B cell (primary cell): ENCODE data around the gene ZNF346. TPM values are rescaled to one million over a fixed set of nuclear protein-coding genes. Genes with fewer than 3 reads are reported as not detected.

Experiments
- ATAC-seq: fragments of 200-7000 bp; cut with Tn5 transposase; one replicate; pipeline ENCODE4 v1.10.0; 2021; ENCODE audit warnings: low read depth, mild to moderate bottlenecking, moderate number of reproducible peaks, moderate library complexity
- CTCF ChIA-PET: fragments of 350-600 bp; sonication (Branson Sonifier 250); formaldehyde crosslinking; loops from one replicate; lab custom pipeline; 2021; ENCODE audit warnings: antibody characterized with exemption, inconsistent platforms; lab: Charles Lee
- POLR2A ChIA-PET: fragments of 350-600 bp; sonication (Branson Sonifier 250); formaldehyde crosslinking; loops from one replicate; lab custom pipeline; 2021; ENCODE audit warnings: antibody characterized with exemption; lab: Charles Lee
- DNase-seq: peaks from one replicate; pipeline ENCODE4 v3.0.0; 2013
- H2AFZ ChIP-seq: 2 replicates; pipeline ENCODE4 v1.6.1; 2012; ENCODE audit warnings: mild to moderate bottlenecking, low read depth, low read length; ENCODE audit not compliant: insufficient read depth, poor library complexity, severe bottlenecking
- H3K27ac ChIP-seq, 2 donors: 1 replicate in 1 of 2; 2 replicates in 1 of 2; pipeline ENCODE4 v1.5.1; 2012 to 2013; ENCODE audit warnings: low read length in 2 of 2, mild to moderate bottlenecking in 2 of 2, moderate library complexity in 1 of 2
- H3K27me3 ChIP-seq, 4 experiments: fragments of 200-600 bp in 1 of 4; sonication (generic) in 1 of 4; replicated peaks in 1 of 4; 1 replicate in 2 of 4; 2 replicates in 2 of 4; pipeline versions ENCODE4 v1.6.1 to v1.7.0; 2013 to 2016; ENCODE audit warnings: low read length in 3 of 4, mild to moderate bottlenecking in 2 of 4, mixed read lengths in 1 of 4, moderate library complexity in 1 of 4; ENCODE audit not compliant: insufficient read depth in 4 of 4, control insufficient read depth in 3 of 4; ENCODE audit errors: control extremely low read depth in 1 of 4
- H3K36me3 ChIP-seq, 2 experiments: replicated peaks in 1 of 2; 1 replicate in 1 of 2; 2 replicates in 1 of 2; pipeline versions ENCODE4 v1.6.1 to v1.7.1; 2013; ENCODE audit warnings: low read length in 1 of 2; ENCODE audit not compliant: insufficient read depth in 2 of 2, control insufficient read depth in 1 of 2; ENCODE audit errors: control extremely low read depth in 1 of 2, extremely low read depth in 1 of 2
- H3K4me1 ChIP-seq, 2 donors: fragments of 200-600 bp in 1 of 2; sonication (generic) in 1 of 2; 1 replicate in 1 of 2; 2 replicates in 1 of 2; pipeline versions ENCODE4 v1.5.1 to v1.6.1; 2013 to 2017; ENCODE audit warnings: low read length in 2 of 2; ENCODE audit not compliant: control insufficient read depth in 2 of 2, insufficient read depth in 2 of 2
- H3K4me2 ChIP-seq: replicated peaks from 2 replicates; pipeline ENCODE3; 2012; ENCODE audit warnings: mild to moderate bottlenecking, low read depth, low read length; ENCODE audit not compliant: poor library complexity, severe bottlenecking
- H3K4me3 ChIP-seq, 5 experiments: fragments of 200-600 bp in 1 of 5; sonication (generic) in 1 of 5; 1 replicate in 3 of 5; 2 replicates in 2 of 5; pipeline versions ENCODE4 v1.5.1 to v1.7.0; 2011 to 2016; ENCODE audit warnings: low read length in 4 of 5, mild to moderate bottlenecking in 4 of 5, low read depth in 2 of 5, control low read depth in 1 of 5, moderate library complexity in 1 of 5; ENCODE audit not compliant: insufficient read depth in 1 of 5; ENCODE audit errors: control extremely low read depth in 1 of 5, extremely low read depth in 1 of 5
- H3K79me2 ChIP-seq: fragments of 200-600 bp; sonication (generic); one replicate; pipeline ENCODE4 v1.6.0; 2016; ENCODE audit warnings: low read length; ENCODE audit not compliant: control insufficient read depth, insufficient read depth
- H3K9ac ChIP-seq: fragments of 200-600 bp; sonication (generic); 2 replicates; pipeline ENCODE4 v1.6.1; 2017; ENCODE audit warnings: mild to moderate bottlenecking, low read length, moderate library complexity
- H3K9me3 ChIP-seq, 3 donors: one replicate each; pipeline versions ENCODE4 v1.6.1 to v1.7.1; 2013; ENCODE audit warnings: low read length in 2 of 3; ENCODE audit not compliant: control insufficient read depth in 2 of 3, insufficient read depth in 1 of 3; ENCODE audit errors: control extremely low read depth in 1 of 3
- H4K20me1 ChIP-seq: 2 replicates; pipeline ENCODE4 v1.6.0; 2012; ENCODE audit warnings: mild to moderate bottlenecking, low read length; ENCODE audit not compliant: insufficient read depth, control insufficient read depth, poor library complexity, severe bottlenecking
- H3K27ac Mint-ChIP-seq: one replicate; pipeline ENCODE4 v1.8.0; 2021; ENCODE audit warnings: mixed read lengths
- H3K27me3 Mint-ChIP-seq: one replicate; pipeline ENCODE4 v1.8.0; 2021; ENCODE audit warnings: mixed read lengths
- H3K4me1 Mint-ChIP-seq: one replicate; pipeline ENCODE4 v1.8.0; 2021; ENCODE audit warnings: mixed read lengths
- H3K4me3 Mint-ChIP-seq: one replicate; pipeline ENCODE4 v1.8.0; 2021; ENCODE audit warnings: mixed read lengths
- H3K9me3 Mint-ChIP-seq: one replicate; pipeline ENCODE4 v1.8.0; 2022; ENCODE audit warnings: mixed read lengths; ENCODE audit not compliant: insufficient read depth
- CTCF ChIP-seq: fragments of 200-600 bp; IDR thresholded peaks from one replicate; pipeline ENCODE4 v1.8.0; 2022; ENCODE audit warnings: antibody characterized with exemption, mild to moderate bottlenecking
- EZH2 ChIP-seq: IDR thresholded peaks from 2 replicates; pipeline ENCODE4 v1.6.1; 2012; ENCODE audit warnings: borderline replicate concordance, low read depth, mild to moderate bottlenecking, moderate library complexity, low read length; ENCODE audit not compliant: insufficient read depth, poor library complexity, severe bottlenecking
- WGBS: methylation state at CpG from one replicate; pipeline ENCODE4 v1.1.5; 2013; ENCODE audit warnings: missing lambda C conversion rate; ENCODE audit not compliant: insufficient coverage; 5-methylcytosine and 5-hydroxymethylcytosine counted together
- intact Hi-C: fragments of 100-400 bp; cut with micrococcal nuclease; formaldehyde crosslinking; loops from one replicate; pipeline ENCODE4 v1.10.0; 2022
- polyA plus RNA-seq: library from polyadenylated mRNA; depleted of rRNA; stranded (reverse); fragments of >200 nt; gene quantifications from 2 replicates; pipeline ENCODE4 v1.2.3, GENCODE V29; 2012
- total RNA-seq, 2 donors: library from RNA; stranded (reverse); fragments of 120-200 nt in 1 of 2; gene quantifications; 1 replicate in 1 of 2; 2 replicates in 1 of 2; pipeline versions ENCODE4 v1.2.3 to v1.2.4, GENCODE V29; 2013 to 2022

Gene ZNF346
- total and polyA plus RNA-seq, 2 donors (not counting 1 experiment from before 2014, with no cell fraction given): 20.2 to 38.4 TPM

- Mint-ChIP-seq H3K27me3 (no peaks in the 10 kb centered on the region), H3K9me3 (peaks cover 5% of the 10 kb centered on the region), H3K4me3 (no peak overlapping the region), H3K4me1 (peaks cover 9% of the 10 kb centered on the region), H3K27ac (no peak overlapping the region)
- intact Hi-C loops: no loop called here
- Histone ChIP-seq H3K4me2 (no peak overlapping the region), H3K79me2 (peaks cover 80% of the 10 kb centered on the region), H3K4me1 (peaks cover 2 to 4% of the 10 kb centered on the region in 2 donors), H3K9ac (no peak overlapping the region), H3K9me3 (peaks cover 0 to 3% (median 1%) of the 10 kb centered on the region in 3 donors), H3K27ac (no peak overlapping the region), H3K36me3 (peaks cover 3 to 19% of the 10 kb centered on the region in 2 experiments), H4K20me1 (peaks cover 19% of the 10 kb centered on the region), H3K27me3 (no peaks in the 10 kb centered on the region), H3K4me3 (no peak overlapping the region), H2AFZ (no peak overlapping the region)
- no peak for TF ChIP-seq EZH2
- DNase-seq (no peak), ATAC-seq (no peak)
- CTCF ChIA-PET: no interaction called here
- POLR2A ChIA-PET: no interaction called here
- 44% methylated on average over 1 of the region's 1 CpG for WGBS
Observed at GRCh38 chr5:177035976-177036375, 13.5 kb downstream of the ZNF346 start.

GRCh38 chr5:177036443-177036842, 13.9 kb downstream of the ZNF346 start:
- H3K4me3 ChIP-seq: no peak overlapping the region
- H3K36me3 ChIP-seq: peaks cover 2 to 23% of the 10 kb centered on the region in 2 experiments
- peaks cover 2% of the 10 kb centered on the region for H3K9me3 Mint-ChIP-seq
- TF ChIP-seq CTCF (no peak), EZH2 (no peak)
- no peak overlapping the region for H3K4me3 Mint-ChIP-seq
- no peak overlapping the region for H3K9ac ChIP-seq
- intact Hi-C loops: no loop called here
- POLR2A ChIA-PET: no interaction called here
- ATAC-seq: no peak
- H4K20me1 ChIP-seq: peaks cover 19% of the 10 kb centered on the region
- WGBS: 81% methylated on average over 3 of the region's 5 CpGs
- no peak overlapping the region for H3K27ac ChIP-seq
- CTCF ChIA-PET: no interaction called here
- DNase-seq: no peak
- H2AFZ ChIP-seq: no peak overlapping the region
- H3K9me3 ChIP-seq: peaks cover 0 to 1% (median 0%) of the 10 kb centered on the region in 3 donors
- H3K4me1 Mint-ChIP-seq: peaks cover 8% of the 10 kb centered on the region
- no peak overlapping the region for H3K4me2 ChIP-seq
- no peaks in the 10 kb centered on the region for H3K27me3 Mint-ChIP-seq
- no peaks in the 10 kb centered on the region for H3K27me3 ChIP-seq
- H3K79me2 ChIP-seq: peaks cover 80% of the 10 kb centered on the region
- H3K27ac Mint-ChIP-seq: no peak overlapping the region
- peaks cover 2 to 4% of the 10 kb centered on the region in 2 donors for H3K4me1 ChIP-seq
